OCI-LY3 (cell line): Measurements from ENCODE around the gene ZNF654.
A peak's percentile ranks its signal among the peaks of the same experiment; 100 is the strongest.

Experiments used
- H2AFZ ChIP-seq: fragments of 200-600, 300-600 bp; shearing (Covaris generic); 2 replicates; pipeline ENCODE4 v1.6.0; 2014; ENCODE audit warnings: antibody characterized with exemption, low read depth, low read length
- H3K27ac ChIP-seq: fragments of 200-600, 300-600 bp; sonication (generic); 2 replicates; pipeline ENCODE4 v1.5.1; 2014; ENCODE audit warnings: mild to moderate bottlenecking, low read length, moderate library complexity, mixed read lengths
- H3K27me3 ChIP-seq: fragments of 200-600, 300-600 bp; sonication (generic); 2 replicates; pipeline ENCODE4 v1.6.1; 2014; ENCODE audit warnings: low read depth, low read length, mixed read lengths
- H3K36me3 ChIP-seq: fragments of 200-600, 300-600 bp; sonication (generic); replicated peaks from 2 replicates; pipeline ENCODE3; 2014; ENCODE audit warnings: low read depth, low read length, mixed read lengths
- H3K4me1 ChIP-seq: fragments of 300-600, 200-600 bp; sonication (generic); 2 replicates; pipeline ENCODE4 v1.6.1; 2014; ENCODE audit warnings: low read length, mixed read lengths
- H3K4me2 ChIP-seq: fragments of 200-600, 300-600 bp; sonication (generic); 2 replicates; pipeline ENCODE4 v1.6.1; 2014; ENCODE audit warnings: low read length, mixed read lengths
- H3K4me3 ChIP-seq: fragments of 300-600, 200-600 bp; sonication (generic); 2 replicates; pipeline ENCODE4 v1.5.1; 2014; ENCODE audit warnings: antibody characterized with exemption, mild to moderate bottlenecking, low read length, moderate library complexity
- H3K79me2 ChIP-seq: fragments of 300-600, 200-600 bp; shearing (Covaris generic); 2 replicates; pipeline ENCODE4 v1.6.1; 2014; ENCODE audit warnings: mild to moderate bottlenecking, low read length, mixed read lengths
- H3K9ac ChIP-seq: fragments of 300-600, 200-600 bp; shearing (Covaris generic); 2 replicates; pipeline ENCODE4 v1.6.0; 2014; ENCODE audit warnings: mild to moderate bottlenecking, low read length, moderate library complexity
- H3K9me3 ChIP-seq: fragments of 200-600, 300-600 bp; shearing (Covaris generic); 2 replicates; pipeline ENCODE4 v1.6.1; 2014; ENCODE audit warnings: low read length, mixed read lengths; ENCODE audit not compliant: insufficient read depth
- H4K20me1 ChIP-seq: fragments of 200-600, 300-600 bp; sonication (generic); 2 replicates; pipeline ENCODE4 v1.6.1; 2016; ENCODE audit warnings: low read length, mixed read lengths; ENCODE audit not compliant: insufficient read depth
- CTCF ChIP-seq: fragments of 200-600, 300-600 bp; sonication (generic); IDR thresholded peaks from 2 replicates; pipeline ENCODE4 v1.5.1; 2014; ENCODE audit warnings: antibody characterized with exemption, low read length, low read depth
- EZH2phosphoT487 ChIP-seq: fragments of 200-600 bp; shearing (Covaris generic); IDR thresholded peaks from 2 replicates; pipeline ENCODE4 v1.6.1; 2018; ENCODE audit warnings: antibody characterized with exemption, mixed run types, low read depth

The ZNF654 gene

GRCh38 chr3:88149101-88149508, 90.0 kb downstream of the ZNF654 start:
- Histone ChIP-seq H3K79me2 (peaks cover 96% of the 10 kb centered on the region), H4K20me1 (peaks cover 5% of the 10 kb centered on the region), H3K27ac (peak overlapping the region; percentile 94), H3K4me3 (peak overlapping the region; percentile 81), H3K4me2 (peak overlapping the region; percentile 96), H2AFZ (peak overlapping the region; percentile 77), H3K36me3 (peaks cover 19% of the 10 kb centered on the region), H3K9ac (peak overlapping the region; percentile 95), H3K27me3 (no peaks in the 10 kb centered on the region), H3K9me3 (no peaks in the 10 kb centered on the region), H3K4me1 (peaks cover 35% of the 10 kb centered on the region)
- TF ChIP-seq EZH2phosphoT487 (no peak), CTCF (no peak)

GRCh38 chr3:88149509-88150362, 90.7 kb downstream of the ZNF654 start, which contains the start of gene C3orf38:
C3orf38 (plus strand) TSS chr3:88149959; CDS start chr3:88150053, 94 bp downstream.
- H3K27me3 ChIP-seq: no peaks in the 10 kb centered on the region
- TF ChIP-seq EZH2phosphoT487 (no peak), CTCF (no peak)
- H3K79me2 ChIP-seq: peaks cover 97% of the 10 kb centered on the region
- H4K20me1 ChIP-seq: peaks cover 5% of the 10 kb centered on the region
- H3K4me1 ChIP-seq: peaks cover 35% of the 10 kb centered on the region
- peak within 1 kb of the TSS; percentile 78 for H2AFZ ChIP-seq
- peak within 1 kb of the TSS; percentile 96 for H3K4me2 ChIP-seq
- H3K9me3 ChIP-seq: no peaks in the 10 kb centered on the region
- H3K27ac ChIP-seq: peak within 1 kb of the TSS; percentile 94
- peaks cover 23% of the 10 kb centered on the region for H3K36me3 ChIP-seq
- peak within 1 kb of the TSS; percentile 95 for H3K9ac ChIP-seq
- peak within 1 kb of the TSS; percentile 81 for H3K4me3 ChIP-seq

- H3K27me3 ChIP-seq: no peaks in the 10 kb centered on the region
- no peaks in the 10 kb centered on the region for H3K9me3 ChIP-seq
- H2AFZ ChIP-seq: no peak overlapping the region; the same call in 1 of the 2 replicates
- H3K27ac ChIP-seq: peak overlapping the region; percentile 94
- peaks cover 5% of the 10 kb centered on the region for H4K20me1 ChIP-seq
- peak overlapping the region; percentile 88 for H3K4me2 ChIP-seq
- peaks cover 19% of the 10 kb centered on the region for H3K36me3 ChIP-seq
- H3K4me1 ChIP-seq: peaks cover 35% of the 10 kb centered on the region
- H3K4me3 ChIP-seq: peak overlapping the region; percentile 81
- peaks cover 97% of the 10 kb centered on the region for H3K79me2 ChIP-seq
- H3K9ac ChIP-seq: peak overlapping the region; percentile 95
- TF ChIP-seq CTCF (no peak), EZH2phosphoT487 (no peak)
Observed at GRCh38 chr3:88150371-88150770, 91.3 kb downstream of the ZNF654 start.

GRCh38 chr3:88150806-88151205, 91.8 kb downstream of the ZNF654 start:
- peaks cover 97% of the 10 kb centered on the region for H3K79me2 ChIP-seq
- H3K9me3 ChIP-seq: no peaks in the 10 kb centered on the region
- H3K27ac ChIP-seq: peak overlapping the region; percentile 94
- TF ChIP-seq CTCF (no peak), EZH2phosphoT487 (no peak)
- no peaks in the 10 kb centered on the region for H3K27me3 ChIP-seq
- peaks cover 5% of the 10 kb centered on the region for H4K20me1 ChIP-seq
- H3K4me2 ChIP-seq: peak overlapping the region; percentile 88
- peaks cover 21% of the 10 kb centered on the region for H3K36me3 ChIP-seq
- H2AFZ ChIP-seq: no peak overlapping the region
- peaks cover 35% of the 10 kb centered on the region for H3K4me1 ChIP-seq
- peak overlapping the region; percentile 95 for H3K9ac ChIP-seq
- peak overlapping the region; percentile 81 for H3K4me3 ChIP-seq
